Thymus (tissue), 11 donors: ENCODE results near the gene CASP5. TPM values are rescaled to one million over a fixed set of nuclear protein-coding genes. Genes with fewer than 3 reads are reported as not detected.
"Not testable (repeated sequence)": the region's sequence is repeated elsewhere in the genome, so short reads cannot be mapped to it uniquely, and the experiment has no call there.

ENCODE experiments used
- DNase-seq, 9 donors: peaks; one replicate each; pipeline ENCODE4 v3.0.0-alpha.2; 2013; ENCODE audit warnings: low spot score in 9 of 9, low read depth in 6 of 9, missing footprints in 1 of 9
- H3K27ac ChIP-seq, 2 donors: one replicate each; pipeline ENCODE4 v1.5.1; 2013; ENCODE audit warnings: control low read depth in 1 of 2, low read depth in 1 of 2, low read length in 1 of 2, mild to moderate bottlenecking in 1 of 2, moderate library complexity in 1 of 2
- H3K27me3 ChIP-seq, 2 donors: one replicate each; pipeline ENCODE4 v1.5.1; 2013; ENCODE audit warnings: low read length in 1 of 2; ENCODE audit not compliant: control insufficient read depth in 2 of 2, insufficient read depth in 1 of 2
- H3K36me3 ChIP-seq, 2 donors: one replicate each; pipeline ENCODE4 v1.5.1; 2013; ENCODE audit warnings: low read length in 1 of 2, mild to moderate bottlenecking in 1 of 2, moderate library complexity in 1 of 2; ENCODE audit not compliant: control insufficient read depth in 2 of 2, insufficient read depth in 2 of 2
- H3K4me1 ChIP-seq, 2 donors: one replicate each; pipeline ENCODE4 v1.5.1; 2013; ENCODE audit warnings: low read length in 2 of 2; ENCODE audit not compliant: control insufficient read depth in 2 of 2, insufficient read depth in 2 of 2
- H3K4me3 ChIP-seq, 2 donors: one replicate each; pipeline ENCODE4 v1.5.1; 2013; ENCODE audit warnings: low read length in 2 of 2, control low read depth in 1 of 2, mild to moderate bottlenecking in 1 of 2
- H3K9me3 ChIP-seq, 2 donors: one replicate each; pipeline ENCODE4 v1.5.1; 2013; ENCODE audit warnings: low read length in 1 of 2, mild to moderate bottlenecking in 1 of 2; ENCODE audit not compliant: control insufficient read depth in 2 of 2, insufficient read depth in 1 of 2
- WGBS: extraction: QIAGEN DNeasy Blood & Tissue Kit; methylation state at CpG from one replicate; pipeline ENCODE4 v1.1.7; 2013; 5-methylcytosine and 5-hydroxymethylcytosine counted together
- polyA plus RNA-seq: library from polyadenylated mRNA; stranded (reverse); fragments of 200-250 nt; gene quantifications from one replicate; pipeline ENCODE4 v1.2.3, GENCODE V29; 2013
- total RNA-seq: library from RNA; stranded (reverse); fragments of 120-200 nt; gene quantifications from one replicate; pipeline ENCODE4 v1.2.4, GENCODE V29; 2013
- donor health status: healthy.

Gene CASP5
- total and polyA plus RNA-seq, 2 donors = 0.33 to 0.55 TPM

DNA sequence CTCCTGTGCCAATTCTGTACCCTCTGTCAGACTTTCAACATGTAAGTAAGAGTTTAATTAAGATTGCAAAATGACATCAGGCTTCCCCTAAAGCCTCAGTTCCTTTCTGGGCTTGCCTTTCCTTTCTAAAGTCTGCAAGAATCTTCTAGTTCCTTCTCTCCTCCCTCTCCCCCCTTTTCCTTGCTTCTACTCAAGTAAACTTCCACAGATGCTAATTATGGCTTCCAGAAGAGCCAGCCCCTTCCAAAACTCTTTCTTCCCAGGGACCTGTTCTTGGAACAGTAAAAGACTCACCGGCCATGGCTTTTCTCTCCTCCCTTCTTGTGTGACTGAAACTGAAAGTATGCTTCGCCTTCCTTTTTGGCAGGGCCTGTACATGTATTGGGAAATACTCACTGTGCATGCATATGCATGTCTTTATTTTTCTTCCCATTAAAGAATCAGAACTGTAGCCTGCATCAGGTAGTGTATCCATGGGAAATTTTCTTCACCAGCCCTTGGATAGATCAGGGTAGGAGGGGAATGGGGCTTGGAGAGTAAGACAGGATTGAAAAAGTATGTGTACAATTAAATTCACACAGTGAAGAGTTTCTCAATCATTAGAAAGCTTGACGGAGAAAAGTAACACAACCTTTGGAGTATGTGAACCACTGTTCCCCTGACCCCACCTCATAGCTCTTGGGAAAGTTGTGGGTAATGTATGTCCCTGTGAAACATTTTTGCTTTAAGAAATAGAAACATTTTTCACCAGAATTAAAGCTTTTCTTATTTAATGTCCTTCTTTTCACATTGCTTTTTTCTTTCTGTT, 12.0 kb upstream of the CASP5 start, which contains the start of gene CASP1:
Gene CASP1 (minus strand): TSS at position 332 of the 808 bp plus-strand sequence. CDS start 31 bp downstream, at position 301.
- 33% methylated on average over 3 of the region's 3 CpGs for WGBS
- H3K4me3 ChIP-seq = peak within 1 kb of the TSS; percentile 15 to 32
- peaks cover 4 to 7% of the 10 kb centered on the region in 2 donors for H3K4me1 ChIP-seq
- no peaks in the 10 kb centered on the region for H3K27me3 ChIP-seq
- peak in 7 of 9 donors; percentile 8 to 66 (median 22) for DNase-seq
- H3K36me3 ChIP-seq = peaks cover 0 to 4% of the 10 kb centered on the region in 2 donors
- peak within 1 kb of the TSS; percentile 60 to 69 for H3K27ac ChIP-seq
- H3K9me3 ChIP-seq = no peaks in the 10 kb centered on the region

DNA sequence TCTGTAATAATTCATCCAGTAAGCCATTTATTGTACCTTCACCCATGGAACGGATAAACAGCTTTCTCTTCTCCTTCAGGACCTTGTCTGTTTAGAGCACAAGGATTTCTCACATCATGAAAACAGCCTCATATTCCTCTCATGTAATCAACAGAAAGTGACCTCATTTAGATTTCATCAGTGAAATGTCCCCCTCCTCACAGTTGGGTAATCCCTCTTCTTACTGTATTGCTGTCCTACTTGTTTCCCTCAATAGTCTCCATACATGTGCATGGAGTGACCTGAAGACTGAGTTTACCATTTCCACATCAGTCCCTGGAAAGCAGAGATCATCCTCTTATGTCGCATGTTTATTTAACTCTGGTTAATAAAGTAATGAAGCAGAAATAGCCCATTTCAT, 11.4 kb upstream of the CASP5 start:
- not testable (repeated sequence) for DNase-seq, H3K27me3 ChIP-seq, H3K36me3 ChIP-seq, H3K4me1 ChIP-seq, H3K9me3 ChIP-seq
- peak overlapping the region in 1 of 2 donors; percentile 69 for H3K27ac ChIP-seq
- H3K4me3 ChIP-seq = peak overlapping the region in 1 of 2 donors; percentile 32
- 77% methylated on average over 2 of the region's 2 CpGs for WGBS

DNA sequence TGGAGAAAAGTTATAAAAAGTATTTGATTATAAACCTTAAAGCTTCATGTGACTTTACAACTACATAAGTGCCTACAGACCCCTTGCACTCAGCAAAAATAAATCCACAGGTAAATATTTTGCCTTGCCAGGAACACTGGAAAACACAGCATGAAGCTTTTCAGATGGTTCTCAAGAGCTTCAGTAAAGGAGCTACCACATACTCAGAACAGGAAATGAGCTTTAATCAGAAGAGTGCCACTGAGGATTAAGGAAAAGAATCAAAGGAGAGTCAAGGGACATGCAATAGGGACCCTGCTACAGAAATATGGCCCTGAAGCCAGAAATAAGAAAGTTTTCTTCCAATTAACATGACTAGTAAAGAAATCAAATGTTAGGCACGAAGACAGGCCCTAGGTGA, 10.8 kb upstream of the CASP5 start:
- 93% methylated on average over 1 of the region's 1 CpG for WGBS
- Histone ChIP-seq H3K36me3 (peaks cover 0 to 4% of the 10 kb centered on the region in 2 donors), H3K27ac (no peak overlapping the region), H3K9me3 (no peaks in the 10 kb centered on the region), H3K27me3 (no peaks in the 10 kb centered on the region), H3K4me3 (no peak overlapping the region), H3K4me1 (peaks cover 4 to 7% of the 10 kb centered on the region in 2 donors)
- peak in 1 of 9 donors; percentile 26 for DNase-seq

DNA sequence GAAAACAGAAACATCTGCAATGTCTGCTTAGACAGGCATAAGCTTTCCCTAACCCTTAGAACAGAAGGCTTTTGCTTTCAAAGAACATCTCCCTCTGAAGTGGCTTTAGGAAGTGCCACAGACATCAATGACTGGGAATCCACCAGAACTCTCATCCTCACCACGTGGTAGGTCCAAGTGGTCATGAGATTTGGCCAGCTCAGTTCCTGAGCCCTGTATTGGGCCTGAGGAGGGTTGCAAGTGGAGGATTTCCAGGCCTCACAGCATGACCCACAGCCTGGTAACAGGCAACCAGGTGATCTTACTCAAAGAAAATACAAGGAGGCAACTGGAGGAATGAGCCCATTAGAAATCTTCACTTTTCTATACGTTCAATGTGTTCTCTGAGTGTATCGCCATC, 10.4 kb upstream of the CASP5 start:
- peak in 1 of 9 donors; percentile 14 for DNase-seq
- peaks cover 0 to 4% of the 10 kb centered on the region in 2 donors for H3K36me3 ChIP-seq
- H3K9me3 ChIP-seq = no peaks in the 10 kb centered on the region
- no peaks in the 10 kb centered on the region for H3K27me3 ChIP-seq
- H3K27ac ChIP-seq = no peak overlapping the region
- 67% methylated on average over 3 of the region's 3 CpGs for WGBS
- peaks cover 4 to 7% of the 10 kb centered on the region in 2 donors for H3K4me1 ChIP-seq
- H3K4me3 ChIP-seq = no peak overlapping the region

DNA sequence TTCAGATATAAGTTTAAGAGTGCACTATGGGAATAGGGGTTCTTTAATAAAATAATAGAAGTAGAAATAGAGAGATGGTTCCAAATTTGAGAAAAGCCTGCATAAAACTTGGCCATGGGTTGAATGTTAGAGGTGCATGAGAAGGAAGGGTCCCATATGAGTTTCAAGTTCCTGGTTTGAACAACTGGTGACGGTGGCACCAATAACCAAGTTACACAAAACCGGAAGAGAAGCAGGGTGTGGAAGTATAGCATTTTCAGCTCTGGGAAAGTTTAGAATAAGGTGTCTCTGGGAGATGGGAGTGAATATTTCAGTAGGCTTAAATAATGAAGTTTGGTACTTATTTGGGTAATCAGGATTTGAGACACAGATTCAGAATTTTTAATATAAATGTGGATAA, 9.5 kb upstream of the CASP5 start:
- no peaks in the 10 kb centered on the region for H3K9me3 ChIP-seq
- no peak overlapping the region for H3K27ac ChIP-seq
- 93% methylated on average over 2 of the region's 2 CpGs for WGBS
- no peaks in the 10 kb centered on the region for H3K27me3 ChIP-seq
- H3K4me1 ChIP-seq = peaks cover 4 to 7% of the 10 kb centered on the region in 2 donors
- H3K4me3 ChIP-seq = no peak overlapping the region
- DNase-seq = no peak
- peaks cover 0 to 4% of the 10 kb centered on the region in 2 donors for H3K36me3 ChIP-seq

DNA sequence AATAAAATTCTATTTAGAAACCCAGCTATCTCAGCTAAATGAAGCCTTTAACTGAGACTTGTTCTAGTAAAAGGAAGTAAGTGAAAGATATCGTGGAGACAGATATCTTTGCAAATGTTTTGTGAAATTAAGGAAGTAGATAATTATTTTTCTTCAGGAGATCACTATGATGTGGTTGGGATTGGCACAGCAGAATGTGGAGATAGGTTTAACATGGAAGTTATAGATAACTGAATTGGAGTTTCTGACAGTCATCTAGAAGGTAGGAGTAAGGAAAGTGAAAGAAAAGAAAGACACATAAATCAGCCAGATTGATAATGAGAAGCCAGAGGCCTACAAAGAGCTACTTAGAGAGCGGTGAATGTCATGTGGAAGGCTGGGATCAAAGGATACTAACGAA, 4.7 kb upstream of the CASP5 start:
- WGBS = 55% methylated on average over 3 of the region's 3 CpGs
- no peaks in the 10 kb centered on the region for H3K27me3 ChIP-seq
- H3K9me3 ChIP-seq = no peaks in the 10 kb centered on the region
- H3K4me3 ChIP-seq = no peak overlapping the region
- no peak overlapping the region for H3K27ac ChIP-seq
- H3K36me3 ChIP-seq = peaks cover 0 to 4% of the 10 kb centered on the region in 2 donors
- no peak for DNase-seq
- no peaks in the 10 kb centered on the region for H3K4me1 ChIP-seq

DNA sequence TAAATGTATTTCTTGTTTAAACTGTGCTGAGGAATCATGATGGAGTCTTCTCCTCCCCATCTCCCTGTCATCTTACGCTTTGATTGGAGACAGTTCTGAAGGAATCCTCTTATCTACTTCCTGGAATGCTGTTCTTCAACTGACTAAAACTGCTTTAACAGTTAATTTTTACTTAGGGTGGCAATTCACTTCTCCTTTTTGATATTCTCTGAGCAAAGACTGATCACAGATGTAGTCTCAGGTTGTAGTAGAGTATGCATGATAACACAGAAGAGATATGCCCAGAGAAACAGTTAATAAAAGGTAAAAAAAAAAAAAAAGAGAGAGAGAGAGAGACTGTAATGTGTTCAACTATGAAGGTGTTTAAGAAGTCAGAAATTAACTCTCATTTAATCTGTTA, 1.4 kb upstream of the CASP5 start:
- DNase-seq = no peak
- H3K9me3 ChIP-seq = no peaks in the 10 kb centered on the region
- no peaks in the 10 kb centered on the region for H3K4me1 ChIP-seq
- H3K27ac ChIP-seq = no peak overlapping the region
- 100% methylated on average over 1 of the region's 1 CpG for WGBS
- H3K4me3 ChIP-seq = no peak overlapping the region
- no peaks in the 10 kb centered on the region for H3K36me3 ChIP-seq
- no peaks in the 10 kb centered on the region for H3K27me3 ChIP-seq

DNA sequence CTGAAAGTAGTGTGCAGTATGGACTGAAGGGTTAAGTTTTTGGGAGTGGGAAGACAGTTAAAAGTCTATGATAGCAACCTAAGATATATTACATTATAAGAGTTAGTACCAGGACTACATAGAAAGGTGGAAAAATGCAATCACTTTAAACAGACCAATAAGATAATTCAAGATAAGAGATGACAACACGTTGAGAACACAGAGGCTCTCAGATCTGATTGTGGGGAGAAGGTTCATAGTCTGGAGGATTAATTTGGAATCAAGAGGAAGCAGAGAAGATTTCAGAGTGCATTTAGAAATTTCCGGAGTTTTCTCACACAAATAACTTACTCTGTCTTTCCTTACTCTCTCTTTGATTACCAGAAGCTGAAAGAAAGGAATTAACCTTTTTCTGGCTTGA, 441 bp downstream of the CASP5 start:
- Histone ChIP-seq H3K36me3 (no peaks in the 10 kb centered on the region), H3K4me1 (no peaks in the 10 kb centered on the region), H3K27me3 (no peaks in the 10 kb centered on the region), H3K9me3 (no peaks in the 10 kb centered on the region), H3K27ac (no peak overlapping the region), H3K4me3 (no peak overlapping the region)
- WGBS = 42% methylated on average over 2 of the region's 2 CpGs
- DNase-seq = no peak

DNA sequence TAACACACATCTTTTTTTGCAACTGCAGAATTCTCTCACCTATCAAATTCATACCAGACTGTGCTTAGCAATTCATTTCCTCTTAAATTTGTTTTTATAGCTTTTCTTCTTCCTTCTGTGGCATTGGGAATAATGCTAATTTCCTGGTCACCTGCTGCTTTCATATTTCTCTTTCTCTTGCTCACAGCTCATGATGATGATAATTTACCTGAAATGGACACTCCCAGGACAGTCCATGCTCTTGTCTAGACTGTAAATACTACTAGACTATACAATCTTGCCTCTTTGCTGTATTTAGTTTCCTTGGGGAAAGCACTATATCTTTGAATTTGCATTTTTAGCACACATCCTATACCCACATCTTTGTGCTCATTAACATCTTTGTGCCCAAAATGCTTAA, 15.5 kb downstream of the CASP5 start:
- H3K27me3 ChIP-seq = no peaks in the 10 kb centered on the region
- H3K4me1 ChIP-seq = no peaks in the 10 kb centered on the region
- H3K36me3 ChIP-seq = no peaks in the 10 kb centered on the region
- no peak overlapping the region for H3K27ac ChIP-seq
- DNase-seq = no peak
- no peak overlapping the region for H3K4me3 ChIP-seq
- H3K9me3 ChIP-seq = no peaks in the 10 kb centered on the region
